HG03097 (cell line): ENCODE data around the gene KCNJ14.
A peak's percentile ranks its signal among the peaks of the same experiment; 100 is the strongest.

Source experiments
- ATAC-seq: cut with Tn5 transposase; IDR thresholded peaks from one replicate; pipeline ENCODE4 v1.9.1; 2021; ENCODE audit not compliant: unreplicated experiment, low FRiP score

Gene KCNJ14

DNA sequence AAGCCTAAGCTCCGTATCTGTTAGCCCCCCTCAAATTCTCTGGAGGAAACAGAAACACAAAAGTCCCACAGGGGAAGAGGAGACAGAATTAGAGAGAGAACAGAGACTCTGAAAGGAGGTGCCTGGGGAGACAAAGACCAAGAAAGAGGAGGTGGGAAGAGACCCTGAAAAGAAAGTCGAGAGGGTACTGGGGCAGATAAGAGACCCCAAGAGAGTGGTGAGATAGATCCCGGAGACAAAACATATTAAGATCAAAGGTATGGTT, 10.5 kb upstream of the KCNJ14 start:
- no peak for ATAC-seq

DNA sequence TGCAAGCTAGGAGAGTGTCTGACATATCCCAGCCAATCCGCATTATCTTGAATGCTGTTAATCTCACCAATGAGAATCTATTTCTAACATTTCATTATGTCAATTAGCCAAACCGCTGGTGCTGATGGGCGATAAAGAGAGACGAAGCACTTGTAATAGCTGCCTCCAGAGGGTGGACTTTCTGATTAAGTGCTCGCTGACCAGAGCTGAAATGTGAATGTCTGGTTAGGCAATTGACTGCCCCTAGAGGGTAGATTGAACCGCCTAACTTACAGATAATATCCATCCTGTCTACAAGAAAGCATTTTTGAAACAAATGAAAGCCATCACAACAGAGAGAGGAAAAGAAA, 10.1 kb upstream of the KCNJ14 start:
- peak; percentile 31 for ATAC-seq

GRCh38 chr19:48445606-48446481, 9.5 kb upstream of the KCNJ14 start, which contains the start of gene GRWD1:
TSS of gene GRWD1 (plus strand) at chr19:48445983. CDS start at chr19:48446006, 23 bp downstream.
- peak; percentile 85 for ATAC-seq

DNA sequence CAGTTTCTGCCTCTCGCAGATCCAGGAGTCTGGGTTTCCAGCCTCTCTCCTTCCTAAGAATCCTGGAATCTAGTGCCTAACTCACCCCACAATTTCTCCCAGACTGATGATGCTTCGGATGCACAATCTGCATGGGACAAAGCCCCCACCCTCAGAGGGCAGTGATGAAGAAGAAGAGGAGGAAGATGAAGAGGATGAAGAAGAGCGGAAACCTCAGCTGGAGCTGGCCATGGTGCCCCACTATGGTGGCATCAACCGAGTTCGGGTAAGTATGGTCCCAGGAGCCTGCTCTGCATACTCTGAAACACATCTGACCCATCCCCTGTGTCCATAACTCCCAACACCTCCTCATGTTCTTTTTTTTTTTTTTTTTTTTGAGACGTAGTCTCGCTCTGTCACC, 8.8 kb upstream of the KCNJ14 start:
- ATAC-seq, result no peak

GRCh38 chr19:48448563-48448962, 6.8 kb upstream of the KCNJ14 start:
- ATAC-seq, result no peak

GRCh38 chr19:48450441-48450840, 4.9 kb upstream of the KCNJ14 start:
- ATAC-seq, result no peak

GRCh38 chr19:48450863-48451262, 4.5 kb upstream of the KCNJ14 start:
- ATAC-seq, result no peak

- ATAC-seq, result no peak
These were observed 3.8 kb upstream of the KCNJ14 start for GRCh38 chr19:48451624-48452023.

- ATAC-seq, result no peak
These were observed 2.8 kb upstream of the KCNJ14 start for GRCh38 chr19:48452289-48453190.

- no peak for ATAC-seq
These were observed 1.1 kb upstream of the KCNJ14 start for GRCh38 chr19:48454150-48454730.

- no peak for ATAC-seq
These were observed 661 bp downstream of the KCNJ14 start for GRCh38 chr19:48455908-48456562.

GRCh38 chr19:48456864-48457263, 1.5 kb downstream of the KCNJ14 start:
- ATAC-seq, result no peak

- ATAC-seq, result no peak
These were observed 2.6 kb downstream of the KCNJ14 start for GRCh38 chr19:48458016-48458415.

DNA sequence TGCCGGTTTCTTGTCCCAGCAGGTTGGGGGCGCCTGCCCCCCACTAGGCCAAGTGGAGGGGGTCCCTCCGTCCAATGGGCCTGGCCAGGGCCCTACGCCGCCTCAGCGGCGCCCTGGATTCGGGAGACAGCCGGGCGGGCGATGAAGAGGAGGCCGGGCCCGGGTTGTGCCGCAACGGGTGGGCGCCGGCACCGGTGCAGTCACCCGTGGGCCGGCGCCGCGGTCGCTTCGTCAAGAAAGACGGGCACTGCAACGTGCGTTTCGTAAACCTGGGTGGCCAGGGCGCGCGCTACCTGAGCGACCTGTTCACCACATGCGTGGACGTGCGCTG, 6.2 kb downstream of the KCNJ14 start:
- ATAC-seq, result no peak

DNA sequence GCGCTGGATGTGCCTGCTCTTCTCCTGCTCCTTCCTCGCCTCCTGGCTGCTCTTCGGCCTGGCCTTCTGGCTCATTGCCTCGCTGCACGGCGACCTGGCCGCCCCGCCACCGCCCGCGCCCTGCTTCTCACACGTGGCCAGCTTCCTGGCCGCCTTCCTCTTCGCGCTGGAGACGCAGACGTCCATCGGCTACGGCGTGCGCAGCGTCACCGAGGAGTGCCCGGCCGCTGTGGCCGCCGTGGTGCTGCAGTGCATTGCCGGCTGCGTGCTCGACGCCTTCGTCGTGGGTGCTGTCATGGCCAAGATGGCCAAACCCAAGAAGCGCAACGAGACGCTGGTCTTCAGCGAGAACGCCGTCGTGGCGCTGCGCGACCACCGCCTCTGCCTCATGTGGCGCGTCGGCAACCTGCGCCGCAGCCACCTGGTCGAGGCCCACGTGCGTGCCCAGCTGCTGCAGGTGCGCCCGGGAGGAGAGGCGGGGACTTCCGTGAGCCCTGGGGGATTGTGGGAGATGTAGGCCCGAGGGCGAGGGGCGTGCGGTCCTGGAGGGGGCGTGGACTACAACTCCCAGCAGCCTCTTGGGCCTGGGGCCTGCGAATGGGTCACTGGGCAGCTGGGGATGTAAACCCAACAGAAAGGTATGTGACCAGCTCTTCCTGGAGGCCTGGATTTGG, 6.7 kb downstream of the KCNJ14 start:
- no peak for ATAC-seq

GRCh38 chr19:48465215-48465614, 9.8 kb downstream of the KCNJ14 start:
- ATAC-seq, result no peak

- no peak for ATAC-seq
These were observed 11.4 kb downstream of the KCNJ14 start for GRCh38 chr19:48466561-48467325.

GRCh38 chr19:48468772-48469288, 13.5 kb downstream of the KCNJ14 start:
- ATAC-seq, result peak; percentile 92

DNA sequence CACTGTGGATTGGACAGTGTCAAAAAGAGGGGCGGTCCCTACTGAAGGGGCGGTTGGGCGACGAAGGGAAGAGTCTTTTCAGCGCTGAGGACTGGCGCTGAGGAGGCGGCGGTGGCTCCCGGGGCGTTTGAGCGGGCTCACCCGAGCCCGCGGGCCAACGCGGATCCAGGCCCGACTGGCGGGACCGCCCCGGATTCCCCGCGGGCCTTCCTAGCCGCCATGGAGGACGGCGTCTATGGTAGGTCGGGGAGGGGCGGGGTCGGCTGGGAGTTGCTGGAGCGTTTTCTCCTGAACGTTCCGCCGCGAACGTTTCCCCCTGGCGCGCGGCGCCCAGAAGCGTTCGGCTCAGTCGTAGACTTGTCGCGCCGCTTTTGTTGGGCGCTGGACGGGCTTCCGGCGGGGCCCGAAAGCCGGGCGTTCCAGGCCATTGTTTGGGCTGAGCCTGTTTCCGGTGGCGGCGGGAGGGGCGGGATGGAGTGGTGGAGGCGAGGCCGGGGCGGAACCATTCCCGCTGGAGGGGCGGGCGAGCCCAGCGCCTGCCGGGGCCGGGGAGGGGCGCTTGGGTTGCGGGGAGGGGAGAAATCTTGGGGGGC, 14.0 kb downstream of the KCNJ14 start, which contains the start of gene CYTH2:
CYTH2 (plus strand) TSS at position 81 of the 593 bp plus-strand sequence; CDS start at position 220, 139 bp downstream.
- peak; percentile 30 for ATAC-seq
